ENCODE results near the gene MTURN.

GRCh38 chr7:30134611-30135300, at the start of gene MTURN:
- no peak for TF ChIP-seq CTCF (IDR thresholded peaks at IDR 0.05; ENCODE audit: low read length)
- TF ChIP-seq EZH2phosphoT487 (IDR thresholded peaks at IDR 0.05; ENCODE audit: low read length), result no peak

All from MM.1S (cell line).